ENCODE results near the gene TOMM6.

TOMM6 gene

DNA sequence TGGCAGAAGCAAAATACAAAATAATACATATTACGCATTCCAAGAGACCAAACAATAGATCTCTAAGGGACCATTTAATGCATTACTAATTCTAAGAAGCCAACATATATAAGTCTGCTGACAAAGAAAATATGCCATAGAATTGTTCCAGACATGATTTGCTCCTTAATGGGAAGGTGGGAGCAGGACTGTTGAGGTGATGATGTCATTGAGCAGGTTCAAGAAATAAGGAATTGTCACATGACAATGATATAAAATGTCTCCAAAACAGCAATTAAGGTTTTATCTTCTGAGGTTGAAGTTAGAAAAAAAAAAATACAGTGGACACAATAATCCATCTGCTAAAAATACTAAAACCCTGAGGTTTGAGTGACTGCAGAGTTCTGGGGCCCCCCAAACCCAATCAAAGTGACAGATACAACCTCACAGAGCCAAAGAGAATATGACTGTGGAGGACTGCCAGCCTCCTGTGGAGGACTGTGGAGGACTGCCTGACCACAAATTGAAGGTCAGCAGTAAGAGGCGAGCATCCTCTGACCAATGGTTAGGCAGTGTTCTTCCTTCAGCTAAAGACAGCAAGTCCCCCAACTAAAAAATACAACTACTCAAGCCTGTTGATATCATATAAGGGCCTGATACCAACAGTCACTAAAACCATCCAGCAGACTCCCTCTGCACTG, 39.0 kb downstream of the TOMM6 start:
- DNase-seq = no peak

DNA sequence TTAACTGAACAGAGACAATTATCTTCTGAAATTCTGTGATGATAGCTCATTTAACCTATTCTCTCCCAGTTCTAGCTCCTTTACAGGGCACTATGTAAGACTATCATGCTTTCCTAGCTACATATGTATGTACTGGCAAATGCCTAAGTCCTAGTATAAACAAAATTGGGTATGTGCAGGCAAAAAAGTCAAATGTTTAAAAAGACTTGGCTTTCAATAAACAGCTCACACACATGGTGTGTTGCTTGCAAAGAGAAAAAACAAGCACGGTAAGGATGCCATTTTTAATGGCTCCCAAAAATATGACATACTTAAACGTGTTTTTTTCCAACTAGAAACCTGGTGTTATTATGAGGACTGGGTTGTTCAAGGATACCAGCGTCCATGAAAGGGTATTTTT, 44.8 kb downstream of the TOMM6 start:
- DNase-seq = no peak

DNA sequence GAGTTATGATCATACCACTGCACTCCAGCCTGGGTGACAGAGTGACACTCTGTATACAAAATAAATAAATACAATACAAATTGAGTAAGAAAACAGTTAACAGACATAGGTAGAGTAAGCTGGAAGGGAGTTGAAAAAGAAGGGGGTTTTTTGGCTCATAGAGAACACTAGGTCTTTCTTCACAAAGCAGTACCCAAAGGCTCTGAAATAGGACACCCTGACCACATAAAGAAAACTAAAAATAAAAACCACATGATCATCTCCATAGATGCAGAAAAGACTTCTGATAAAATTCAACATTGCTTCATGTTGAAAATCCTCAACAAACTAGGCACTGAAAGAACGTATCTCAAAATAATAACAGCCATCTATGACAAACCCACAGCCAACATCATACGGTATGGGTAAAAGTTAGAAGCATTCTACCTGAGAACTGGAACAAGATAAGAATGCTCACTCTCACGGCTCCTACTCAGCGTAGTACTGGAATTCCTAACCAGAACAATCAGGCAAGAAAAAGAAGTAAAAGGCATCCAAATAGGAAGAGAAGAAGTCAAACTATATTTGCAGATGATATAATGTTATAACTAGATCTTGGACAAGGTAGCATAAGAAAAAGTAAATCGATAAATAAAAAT, 48.6 kb downstream of the TOMM6 start:
- DNase-seq = no peak

DNA sequence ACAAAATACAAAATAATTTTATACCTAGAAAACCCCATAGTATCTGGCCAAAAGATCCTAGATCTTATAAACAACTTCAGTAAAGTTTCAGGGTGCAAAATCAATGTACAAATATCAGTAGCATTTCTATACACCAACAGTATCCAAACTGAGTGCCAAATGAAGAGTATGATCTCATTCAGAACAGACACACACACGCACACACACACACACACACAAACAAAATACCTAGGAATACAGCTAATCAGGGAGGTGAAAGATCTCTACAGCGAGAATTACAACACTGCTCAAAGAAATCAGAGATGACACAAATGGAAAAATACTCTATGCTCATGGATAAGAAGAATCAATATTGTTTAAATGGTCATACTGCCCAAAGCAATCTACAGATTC, 49.2 kb downstream of the TOMM6 start:
- DNase-seq = no peak
